D721Med (cell line): ENCODE data around the gene MCL1.
"Not testable (repeated sequence)": the region's sequence is repeated elsewhere in the genome, so short reads cannot be mapped to it uniquely, and the experiment has no call there.

Experiments
- DNase-seq: peaks from one replicate; pipeline ENCODE4 v3.0.0; 2011; ENCODE audit warnings: low spot score; ENCODE audit not compliant: insufficient read length
- FAIRE-seq: peaks from 2 replicates; lab custom pipeline; 2011; peaks lifted over from hg19 to GRCh38; lab: Jason Lieb, UNC
- TF ChIP-seq, protein P1 (sequence below): IDR thresholded peaks from 2 replicates; pipeline ENCODE4 v1.5.1; 2012; ENCODE audit warnings: mild to moderate bottlenecking, control low read depth; ENCODE audit not compliant: insufficient read depth; ENCODE audit errors: missing control alignments

MCL1 gene

DNA sequence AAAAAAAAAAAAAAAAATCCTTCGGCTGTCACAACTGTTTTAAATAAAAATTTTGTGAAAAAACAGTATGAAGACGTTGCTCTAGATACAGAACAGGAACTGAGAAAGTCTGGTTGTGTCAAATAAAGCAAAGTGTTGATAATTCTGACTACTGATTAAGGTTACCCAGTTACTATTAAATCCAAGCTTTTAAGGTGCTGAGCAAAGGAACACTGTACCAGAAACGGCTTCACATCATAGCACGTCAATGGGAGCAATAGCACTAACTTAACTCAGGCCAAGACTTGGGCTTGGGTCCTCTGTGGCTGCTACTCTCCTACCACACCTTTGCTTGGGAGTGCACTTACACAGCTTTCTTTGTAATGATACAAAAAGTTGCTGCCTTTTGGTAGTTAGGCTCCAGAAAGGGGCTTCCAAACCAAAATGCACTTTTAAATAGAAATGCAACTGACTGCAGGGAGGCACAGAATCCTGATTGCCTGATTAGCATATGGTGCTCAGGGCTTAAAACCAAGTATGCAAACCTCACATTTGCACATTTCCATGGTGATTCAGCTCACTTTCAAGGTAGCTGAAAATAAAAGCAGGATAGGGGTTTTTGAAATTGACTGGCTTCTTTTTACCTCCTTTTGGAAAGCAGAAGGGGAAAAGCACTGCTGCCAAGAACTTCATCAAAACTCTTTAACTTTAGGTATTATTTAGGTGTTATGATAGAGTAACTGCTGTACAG is 6.3 kb downstream of the MCL1 start:
- TF ChIP-seq, protein P1, sequence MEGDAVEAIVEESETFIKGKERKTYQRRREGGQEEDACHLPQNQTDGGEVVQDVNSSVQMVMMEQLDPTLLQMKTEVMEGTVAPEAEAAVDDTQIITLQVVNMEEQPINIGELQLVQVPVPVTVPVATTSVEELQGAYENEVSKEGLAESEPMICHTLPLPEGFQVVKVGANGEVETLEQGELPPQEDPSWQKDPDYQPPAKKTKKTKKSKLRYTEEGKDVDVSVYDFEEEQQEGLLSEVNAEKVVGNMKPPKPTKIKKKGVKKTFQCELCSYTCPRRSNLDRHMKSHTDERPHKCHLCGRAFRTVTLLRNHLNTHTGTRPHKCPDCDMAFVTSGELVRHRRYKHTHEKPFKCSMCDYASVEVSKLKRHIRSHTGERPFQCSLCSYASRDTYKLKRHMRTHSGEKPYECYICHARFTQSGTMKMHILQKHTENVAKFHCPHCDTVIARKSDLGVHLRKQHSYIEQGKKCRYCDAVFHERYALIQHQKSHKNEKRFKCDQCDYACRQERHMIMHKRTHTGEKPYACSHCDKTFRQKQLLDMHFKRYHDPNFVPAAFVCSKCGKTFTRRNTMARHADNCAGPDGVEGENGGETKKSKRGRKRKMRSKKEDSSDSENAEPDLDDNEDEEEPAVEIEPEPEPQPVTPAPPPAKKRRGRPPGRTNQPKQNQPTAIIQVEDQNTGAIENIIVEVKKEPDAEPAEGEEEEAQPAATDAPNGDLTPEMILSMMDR: no peak
- no peak for FAIRE-seq
- no peak for DNase-seq

DNA sequence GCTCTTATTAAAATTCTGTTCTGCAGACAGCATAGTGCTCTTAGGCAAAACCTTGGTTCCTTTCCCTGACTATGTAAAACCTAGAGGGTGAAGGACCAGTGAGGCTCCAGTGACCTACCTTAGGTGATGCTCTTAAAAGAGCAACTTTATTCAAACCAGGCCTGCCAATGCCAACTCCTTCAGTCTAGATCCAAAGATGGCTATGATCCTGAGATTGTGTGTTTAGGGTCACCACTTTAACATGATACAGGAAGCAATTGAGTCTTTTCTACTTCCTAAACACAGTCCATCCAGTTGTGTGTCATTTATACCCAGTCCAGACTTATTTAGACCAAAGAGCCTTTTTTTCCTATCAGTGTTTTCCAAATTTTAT is 10.8 kb downstream of the MCL1 start:
- FAIRE-seq (no peak), DNase-seq (no peak)
- TF ChIP-seq, protein P1: no peak

DNA sequence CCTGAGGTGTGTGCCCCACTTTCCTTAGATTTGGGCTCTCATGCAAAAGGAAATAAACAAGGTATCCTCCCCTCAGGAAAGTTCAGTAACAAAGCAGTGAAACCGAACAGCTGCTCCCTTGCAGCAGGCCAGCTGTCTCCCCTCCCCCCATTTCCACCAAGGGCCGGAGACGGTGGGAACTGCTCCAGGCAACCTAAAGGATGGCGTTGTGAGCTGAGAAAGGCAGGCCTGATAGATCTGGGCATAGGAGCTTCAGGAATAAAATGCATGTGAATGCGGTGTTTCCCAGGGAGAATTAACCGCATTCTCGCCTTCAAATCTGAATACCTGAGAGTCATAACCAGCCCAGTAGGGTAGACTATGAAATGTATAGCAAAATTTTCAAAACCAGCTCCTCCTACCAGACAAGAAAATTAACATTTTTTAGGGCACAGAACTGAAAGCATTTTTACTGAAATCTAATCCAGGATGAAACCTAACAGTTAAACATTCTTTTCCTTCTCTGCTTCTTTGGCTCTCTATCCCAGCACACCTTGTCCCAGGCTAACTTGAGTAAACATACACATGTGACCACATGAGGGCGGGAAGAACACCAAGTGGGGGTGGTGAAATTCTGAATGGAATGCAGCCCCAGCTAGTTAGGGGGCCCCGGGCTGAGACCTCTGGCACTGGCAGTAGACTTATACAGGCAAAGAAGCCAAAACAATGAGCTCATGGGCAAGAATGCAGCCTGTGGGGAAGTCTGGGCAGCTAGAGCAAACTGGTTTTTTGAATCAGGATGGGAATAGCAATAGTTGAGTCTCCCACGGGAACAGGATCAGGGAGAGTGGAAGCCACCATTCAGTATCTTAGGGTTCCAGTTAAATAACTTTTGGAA is 11.5 kb downstream of the MCL1 start:
- FAIRE-seq (no peak), DNase-seq (no peak)
- TF ChIP-seq, protein P1: no peak

DNA sequence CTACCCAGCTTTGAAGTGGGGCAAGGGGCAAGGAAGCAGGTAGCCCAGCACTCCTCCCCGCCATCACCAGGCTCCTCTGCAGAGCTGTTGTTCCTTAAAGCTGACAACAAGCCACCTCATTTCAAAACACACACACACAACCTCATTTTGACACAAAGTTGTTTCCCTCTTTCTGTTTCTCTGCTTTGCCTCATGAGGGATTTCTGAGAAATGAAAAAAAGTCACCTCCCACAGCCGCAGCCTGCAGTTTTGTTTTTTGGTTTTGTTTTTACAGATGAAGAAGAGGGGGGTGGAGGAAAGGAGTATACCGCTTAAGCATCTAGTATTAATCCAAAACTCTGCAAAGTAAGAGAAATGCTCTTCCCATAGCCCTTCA is 12.1 kb downstream of the MCL1 start:
- TF ChIP-seq, protein P1: no peak
- DNase-seq: no peak
- no peak for FAIRE-seq

DNA sequence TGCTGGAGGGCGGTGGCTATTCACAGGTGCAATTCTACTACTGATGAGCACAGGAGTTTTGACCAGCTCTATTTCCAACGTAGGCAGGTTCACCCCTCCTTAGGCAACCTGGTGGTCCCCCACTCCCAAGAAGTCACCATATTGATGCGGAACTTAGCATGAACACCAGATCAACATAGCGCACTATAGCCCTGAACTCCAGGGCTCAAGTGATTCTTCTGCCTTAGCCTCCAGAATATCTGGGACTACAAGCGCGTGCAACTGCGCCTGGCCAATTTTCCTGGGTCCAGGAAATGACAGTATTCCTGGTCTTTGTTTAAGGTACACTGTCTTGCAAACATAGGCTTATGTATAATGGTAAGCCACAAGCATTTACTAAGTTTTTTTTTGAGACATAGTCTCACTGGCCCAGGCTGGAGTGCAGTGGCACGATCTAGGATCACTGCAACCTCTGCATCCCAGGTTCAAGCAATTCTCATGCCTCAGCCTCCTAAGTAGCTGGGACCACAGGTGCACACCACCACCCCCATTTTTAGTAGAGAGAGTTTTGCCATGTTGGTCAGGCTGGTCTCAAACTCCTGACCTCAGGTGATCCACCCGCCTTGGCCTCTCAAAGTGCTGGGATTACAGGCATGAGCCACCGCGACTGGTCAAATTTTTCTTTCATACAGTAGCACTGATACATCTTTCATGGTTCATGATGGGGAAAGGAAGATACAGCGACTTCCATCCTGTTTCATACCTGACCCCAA is 12.6 kb downstream of the MCL1 start:
- TF ChIP-seq, protein P1: no peak
- no peak for FAIRE-seq
- DNase-seq: no peak

DNA sequence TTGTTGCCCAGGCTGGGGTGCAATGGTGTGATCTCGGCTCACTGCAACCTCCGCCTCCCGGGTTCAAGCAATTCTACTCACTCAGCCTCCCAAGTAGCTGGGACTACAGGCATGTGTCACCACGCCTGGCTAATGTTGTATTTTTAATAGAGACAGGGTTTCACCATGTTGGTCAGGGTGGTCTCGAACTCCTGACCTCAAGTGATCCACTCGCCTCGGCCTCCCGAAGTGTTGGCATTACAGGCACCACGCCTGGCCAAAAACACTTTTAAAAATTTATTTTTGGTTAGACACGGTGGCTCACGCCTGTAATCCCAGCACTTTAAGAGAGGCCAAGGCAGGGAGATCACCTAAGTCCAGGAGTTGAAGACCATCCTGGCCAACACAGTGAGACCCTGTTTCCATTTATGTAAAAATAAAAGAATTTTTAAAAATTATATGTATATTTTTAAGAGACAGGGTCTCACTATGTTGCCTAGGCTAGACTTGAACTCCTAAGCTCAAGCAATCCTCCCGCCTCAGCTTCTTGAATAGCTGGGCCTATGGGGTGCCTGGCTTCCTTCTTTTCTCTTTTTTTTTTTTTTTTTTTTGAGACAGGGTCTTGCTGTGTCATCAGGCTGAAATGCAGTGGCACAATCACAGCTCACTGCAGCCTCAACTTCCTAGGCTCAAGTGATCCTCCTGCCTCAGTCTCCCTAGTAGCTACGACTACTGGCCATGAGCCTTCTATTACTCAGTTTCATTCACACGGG is 14.0 kb downstream of the MCL1 start:
- not testable (repeated sequence) for DNase-seq, FAIRE-seq
